ENCODE measurements around the gene OAS1. TPM values are rescaled to one million over a fixed set of nuclear protein-coding genes. Genes with fewer than 3 reads are reported as not detected.
"Not testable (repeated sequence)": the region's sequence is repeated elsewhere in the genome, so short reads cannot be mapped to it uniquely, and the experiment has no call there.

The OAS1 gene
- total and polyA plus RNA-seq, 2 of the 8 experiments (the other 6 are each of a cell fraction or from before 2014, with no cell fraction given), result 0.23 TPM; not detected in 1

GRCh38 chr12:112950701-112951100 lies 43.9 kb downstream of the OAS1 start (continued):
- TF ChIP-seq CTBP2 (IDR thresholded peaks at IDR 0.05; ENCODE audit: borderline replicate concordance, insufficient read depth, insufficient read length, low read length) (no peak), RFX5 (IDR thresholded peaks at IDR 0.05; ENCODE audit: borderline replicate concordance, low read depth, low read length) (no peak), SIN3A (conservative IDR thresholded peaks at IDR 0.05 in 1 of 2, IDR thresholded peaks at IDR 0.05 in 1 of 2; ENCODE audit: low read depth in 1 of 2, low read length in 2 of 2) (no peak)

DNA sequence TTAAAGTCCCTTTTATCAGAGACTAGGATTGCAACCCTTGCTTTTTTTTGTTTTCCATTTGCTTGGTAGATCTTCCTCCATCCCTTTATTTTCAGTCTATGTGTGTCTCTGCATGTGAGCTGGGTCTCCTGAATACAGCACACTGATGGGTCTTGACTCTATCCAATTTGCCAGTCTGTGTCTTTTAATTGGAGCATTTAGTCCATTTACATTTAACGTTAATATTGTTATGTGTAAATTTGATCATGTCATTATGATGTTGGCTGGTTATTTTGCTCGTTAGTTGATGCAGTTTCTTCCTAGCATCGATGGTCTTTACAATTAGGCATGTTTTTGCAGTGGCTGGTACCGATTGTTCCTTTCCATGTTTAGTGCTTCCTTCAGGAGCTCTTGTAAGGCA lies 50.4 kb downstream of the OAS1 start:
- H3K27me3 ChIP-seq (replicated peaks in 1 of 4; ENCODE audit: control insufficient read depth in 3 of 4, extremely low read depth in 1 of 4, insufficient read depth in 3 of 4, low read length in 3 of 4); POLR2A ChIA-PET (ENCODE audit: partially characterized antibody); H2AFZ ChIP-seq (ENCODE audit: low read length): not testable (repeated sequence)

More for the DNA sequence above, 50.4 kb downstream of the OAS1 start:
- 87% methylated on average over 4 of the region's 4 CpGs; no CpG with 5 or more reads in 1 of the 2 experiments for WGBS, 2 experiments (ENCODE audit: extremely low coverage in 1 of 2, insufficient coverage in 1 of 2, insufficient read length in 1 of 2, insufficient replicate concordance in 2 of 2, low coverage in 1 of 2, low lambda C conversion rate in 2 of 2, missing lambda C conversion rate in 1 of 2)
- H3K9ac ChIP-seq (replicated peaks in 1 of 4; ENCODE audit: extremely low read depth in 1 of 4, low read depth in 3 of 4, low read length in 3 of 4); H4K20me1 ChIP-seq (replicated peaks in 1 of 2; ENCODE audit: control insufficient read depth in 1 of 2, insufficient read depth in 2 of 2, low read length in 2 of 2); DNase-seq (ENCODE audit: low read depth in 1 of 2, low spot score in 2 of 2); H3K4ac ChIP-seq (replicated peaks; ENCODE audit: insufficient read length, low read depth, low read length); H3K56ac ChIP-seq (replicated peaks; ENCODE audit: insufficient read length, low read depth, low read length); CTCF ChIA-PET (ENCODE audit: partially characterized antibody); H3K79me2 ChIP-seq (ENCODE audit: control insufficient read depth in 1 of 2, insufficient read depth in 2 of 2, low read length in 2 of 2); H3K14ac ChIP-seq (ENCODE audit: insufficient read length); H3K79me1 ChIP-seq (ENCODE audit: low read depth, low read length); H2BK12ac ChIP-seq (ENCODE audit: low read depth, low read length); H3K4me1 ChIP-seq (replicated peaks in 1 of 4; ENCODE audit: control insufficient read depth in 3 of 4, insufficient read depth in 4 of 4, low read length in 3 of 4); H3K18ac ChIP-seq (ENCODE audit: extremely low read depth, low read length); H4K91ac ChIP-seq (replicated peaks; ENCODE audit: insufficient read length, low read length); H3K23me2 ChIP-seq (ENCODE audit: low read depth, low read length); H2BK15ac ChIP-seq (ENCODE audit: low read length); H3K36me3 ChIP-seq (ENCODE audit: control insufficient read depth in 2 of 4, insufficient read depth in 4 of 4, low read length in 3 of 4); H2BK20ac ChIP-seq (ENCODE audit: low read length); H2BK5ac ChIP-seq (ENCODE audit: low read depth, low read length); H2BK120ac ChIP-seq (replicated peaks; ENCODE audit: low read depth, low read length); H3K4me3 ChIP-seq (ENCODE audit: extremely low read depth in 1 of 4, insufficient read depth in 2 of 4, low read depth in 3 of 4, low read length in 4 of 4); H3K4me2 ChIP-seq (ENCODE audit: insufficient read depth in 1 of 2, low read depth in 2 of 2, low read length in 2 of 2); H3K27ac ChIP-seq (ENCODE audit: low read depth, low read length); H4K5ac ChIP-seq (ENCODE audit: insufficient read length, low read depth, low read length); FAIRE-seq; H2AK5ac ChIP-seq (ENCODE audit: low read depth, low read length); H4K8ac ChIP-seq (ENCODE audit: extremely low read depth, insufficient read depth, low read length); H3K23ac ChIP-seq (ENCODE audit: insufficient read length): not testable (repeated sequence)
- peaks cover 10 to 19% of the 10 kb centered on the region in 2 experiments for H3K9me3 ChIP-seq (ENCODE audit: insufficient read depth in 2 of 2, low read depth in 1 of 2, low read length in 1 of 2)
